Activated CD4-positive, alpha-beta T cell treated with anti-CD3 and anti-CD28 coated beads for 36 hours (primary cell): ENCODE data around the gene SCIMP. TPM values are rescaled to one million over a fixed set of nuclear protein-coding genes. Genes with fewer than 3 reads are reported as not detected.

Source experiments
- total RNA-seq, 2 experiments: library from RNA; stranded (reverse); gene quantifications; one replicate each; pipeline ENCODE4 v1.2.3, GENCODE V29; 2021

SCIMP gene
- total RNA-seq, 2 experiments from 2014 or later: not detected

Other genes starting within 250 kb of the SCIMP start
- 100 to 1,000 TPM in 1 of 2 experiments, 10 to 100 TPM in 1; 98.2 to 124 TPM for gene CAMTA2, start 247.2 kb downstream of the SCIMP start, total RNA-seq
- under 1 TPM; 0.18 to 0.28 TPM for gene INCA1, start 237.3 kb downstream of the SCIMP start, total RNA-seq
- gene KIF1C, start 236.9 kb downstream of the SCIMP start, total RNA-seq: 10 to 100 TPM; 32.6 to 43.0 TPM
- gene SLC52A1, start 199.4 kb downstream of the SCIMP start, total RNA-seq: under 1 TPM; 0.16 to 0.26 TPM
- 1 to 10 TPM; 2.2 to 2.8 TPM for gene ZFP3, start 156.4 kb downstream of the SCIMP start, total RNA-seq
- gene ZNF232, start 123.0 kb downstream of the SCIMP start, total RNA-seq: 10 to 100 TPM; 16.1 to 16.2 TPM
- under 1 TPM in 1 of 2 experiments, not detected in 1; 0.07 TPM for gene USP6, start 118.8 kb downstream of the SCIMP start, total RNA-seq
- 1 to 10 TPM; 8.0 to 8.4 TPM for gene ZNF594, start 43.0 kb downstream of the SCIMP start, total RNA-seq
- 10 to 100 TPM; 60.4 to 66.2 TPM for gene RABEP1, start 47.4 kb upstream of the SCIMP start, total RNA-seq
- 100 to 1,000 TPM; 135 to 199 TPM for gene NUP88, start 184.8 kb upstream of the SCIMP start, total RNA-seq
- gene RPAIN, start 185.3 kb upstream of the SCIMP start, total RNA-seq: 10 to 100 TPM; 44.9 to 57.3 TPM
- 100 to 1,000 TPM; 432 to 457 TPM for gene C1QBP, start 204.3 kb upstream of the SCIMP start, total RNA-seq
- gene DHX33, start 234.1 kb upstream of the SCIMP start, total RNA-seq: 10 to 100 TPM; 27.2 to 34.8 TPM